ENCODE results near the gene PGM3. TPM values are rescaled to one million over a fixed set of nuclear protein-coding genes. Genes with fewer than 3 reads are reported as not detected.

PGM3 gene
- total RNA-seq, 1 experiment from 2014 or later: 17.0 TPM

DNA sequence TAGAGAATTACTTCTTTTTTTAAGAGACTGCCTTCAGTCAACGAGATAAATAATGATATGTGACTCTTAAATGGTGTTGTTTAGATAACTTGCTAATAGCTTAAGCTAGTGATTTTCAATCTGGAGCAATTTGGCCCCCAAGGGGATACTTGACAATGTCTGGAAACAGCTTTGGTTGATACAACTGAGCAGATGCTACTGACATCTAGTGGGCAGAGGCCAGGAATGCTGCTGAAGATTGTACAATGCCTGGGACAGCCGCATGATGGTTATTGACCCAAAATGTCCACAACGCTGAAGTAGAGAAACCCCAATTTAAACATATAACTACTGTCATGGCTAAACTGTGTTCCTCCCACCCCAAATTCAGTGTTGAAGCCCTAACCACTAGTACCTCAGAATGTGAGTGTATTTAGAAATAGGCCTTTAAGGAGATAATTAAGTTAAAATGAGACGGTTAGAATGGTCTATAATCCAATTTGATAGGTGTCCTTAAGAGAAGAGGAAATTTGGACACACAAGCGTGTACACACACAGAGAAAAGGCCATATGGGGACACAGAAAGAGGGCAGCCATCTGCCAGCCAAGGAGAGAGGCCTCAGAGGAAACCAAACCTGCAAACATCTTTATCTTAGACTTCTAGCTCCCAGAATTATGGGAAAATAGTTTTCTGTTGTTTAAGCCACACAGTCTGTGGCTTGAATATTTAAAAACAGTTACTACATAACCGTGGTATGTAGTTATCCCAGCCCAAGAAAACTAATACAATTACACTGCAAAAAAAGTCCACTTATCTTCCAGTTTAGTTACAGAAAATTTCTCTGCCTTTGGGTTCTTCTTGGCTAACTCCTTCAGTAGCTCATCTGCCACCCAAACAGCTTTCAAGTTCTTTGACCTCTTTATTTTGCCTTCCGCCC lies 22.3 kb upstream of the PGM3 start:
- ChIA-PET CTCF (interaction anchor here (0.5 to 2.6 kb wide), 4 partner anchors 15 to 149 kb away, joined by 3 to 25 read pairs (median 3); partner anchors contain the start of genes DOP1A and UBE3D), POLR2A (ENCODE audit: unreplicated experiment) (no interaction called here)
- DNase-seq (peak; percentile 53), ATAC-seq (peak; percentile 72; the same call in 1 of the 2 replicates)
- Histone ChIP-seq H3K9me2 (replicated peaks; ENCODE audit: low read length) (no peaks in the 10 kb centered on the region), H3K27me3 (ENCODE audit: low read length) (no peaks in the 10 kb centered on the region), H3K4me2 (ENCODE audit: low read length) (no peak overlapping the region), H2AFZ (ENCODE audit: low read length) (no peak overlapping the region), H4K20me1 (ENCODE audit: low read length) (no peaks in the 10 kb centered on the region), H3K4me1 (ENCODE audit: insufficient read depth, low read length) (no peaks in the 10 kb centered on the region), H3K36me3 (ENCODE audit: low read depth, low read length) (peaks cover 23% of the 10 kb centered on the region), H3K79me2 (ENCODE audit: low read length) (no peaks in the 10 kb centered on the region), H3K9ac (ENCODE audit: low read length) (no peak overlapping the region), H3K9me3 (ENCODE audit: low read length) (no peaks in the 10 kb centered on the region), H3F3A (ENCODE audit: low read length, unreplicated experiment) (no peaks in the 10 kb centered on the region), H3K4me3 (ENCODE audit: low read length) (no peak overlapping the region), H3K27ac (ENCODE audit: low read length) (no peak overlapping the region)
- BruUV-seq (replicated peaks): no TSS peak
- intact Hi-C loops (cut with micrococcal nuclease): loop anchor here (1.0 kb wide), 1 partner anchor 148 kb away; the partner anchor contains the start of gene DOP1A
- TF ChIP-seq EZH2 (IDR thresholded peaks at IDR 0.05; ENCODE audit: low read length, unreplicated experiment) (no peak), EZH2phosphoT487 (IDR thresholded peaks at IDR 0.05; ENCODE audit: borderline replicate concordance, low read length) (no peak)
- TF ChIP-seq, protein P1, sequence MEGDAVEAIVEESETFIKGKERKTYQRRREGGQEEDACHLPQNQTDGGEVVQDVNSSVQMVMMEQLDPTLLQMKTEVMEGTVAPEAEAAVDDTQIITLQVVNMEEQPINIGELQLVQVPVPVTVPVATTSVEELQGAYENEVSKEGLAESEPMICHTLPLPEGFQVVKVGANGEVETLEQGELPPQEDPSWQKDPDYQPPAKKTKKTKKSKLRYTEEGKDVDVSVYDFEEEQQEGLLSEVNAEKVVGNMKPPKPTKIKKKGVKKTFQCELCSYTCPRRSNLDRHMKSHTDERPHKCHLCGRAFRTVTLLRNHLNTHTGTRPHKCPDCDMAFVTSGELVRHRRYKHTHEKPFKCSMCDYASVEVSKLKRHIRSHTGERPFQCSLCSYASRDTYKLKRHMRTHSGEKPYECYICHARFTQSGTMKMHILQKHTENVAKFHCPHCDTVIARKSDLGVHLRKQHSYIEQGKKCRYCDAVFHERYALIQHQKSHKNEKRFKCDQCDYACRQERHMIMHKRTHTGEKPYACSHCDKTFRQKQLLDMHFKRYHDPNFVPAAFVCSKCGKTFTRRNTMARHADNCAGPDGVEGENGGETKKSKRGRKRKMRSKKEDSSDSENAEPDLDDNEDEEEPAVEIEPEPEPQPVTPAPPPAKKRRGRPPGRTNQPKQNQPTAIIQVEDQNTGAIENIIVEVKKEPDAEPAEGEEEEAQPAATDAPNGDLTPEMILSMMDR (conservative IDR thresholded peaks at IDR 0.05; ENCODE audit: low read depth, low read length): peak; percentile 77

DNA sequence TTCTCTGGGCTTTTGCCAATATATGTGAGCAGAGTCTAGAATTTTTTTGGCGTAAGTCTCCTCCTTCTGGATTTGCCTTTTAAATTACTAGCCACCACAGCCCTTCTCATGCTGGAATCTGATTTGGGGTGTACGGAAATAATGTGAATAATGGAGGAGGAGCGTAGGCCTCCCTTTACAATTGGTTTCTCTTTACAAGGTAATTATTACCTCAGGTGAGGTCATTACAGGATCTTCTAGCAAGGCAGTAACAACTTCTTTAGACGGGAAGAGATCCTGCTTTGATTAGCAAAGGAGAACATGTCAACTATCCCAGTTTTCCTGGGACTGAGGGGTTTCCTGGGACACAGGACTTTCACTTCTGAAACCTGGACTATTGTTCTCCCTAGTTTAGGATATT lies 9.0 kb upstream of the PGM3 start:
- intact Hi-C loops (cut with micrococcal nuclease): no loop called here
- ChIA-PET CTCF (no interaction called here), POLR2A (ENCODE audit: unreplicated experiment) (no interaction called here)
- no peak overlapping the region for H3K4me2 ChIP-seq (ENCODE audit: low read length)
- no peaks in the 10 kb centered on the region for H3K36me3 ChIP-seq (ENCODE audit: low read depth, low read length)
- H3K9me3 ChIP-seq (ENCODE audit: low read length): no peaks in the 10 kb centered on the region
- no peak overlapping the region for H3K27ac ChIP-seq (ENCODE audit: low read length)
- H3K9me2 ChIP-seq (replicated peaks; ENCODE audit: low read length): no peaks in the 10 kb centered on the region
- no peaks in the 10 kb centered on the region for H3F3A ChIP-seq (ENCODE audit: low read length, unreplicated experiment)
- no peaks in the 10 kb centered on the region for H3K79me2 ChIP-seq (ENCODE audit: low read length)
- BruUV-seq (replicated peaks): no TSS peak
- no peak overlapping the region for H2AFZ ChIP-seq (ENCODE audit: low read length)
- DNase-seq (no peak), ATAC-seq (no peak)
- H3K9ac ChIP-seq (ENCODE audit: low read length): no peak overlapping the region
- TF ChIP-seq, protein P1 (conservative IDR thresholded peaks at IDR 0.05; ENCODE audit: low read depth, low read length): no peak
- TF ChIP-seq EZH2phosphoT487 (IDR thresholded peaks at IDR 0.05; ENCODE audit: borderline replicate concordance, low read length) (no peak), EZH2 (IDR thresholded peaks at IDR 0.05; ENCODE audit: low read length, unreplicated experiment) (no peak)
- no peak overlapping the region for H3K4me3 ChIP-seq (ENCODE audit: low read length)
- H3K4me1 ChIP-seq (ENCODE audit: insufficient read depth, low read length): peaks cover 20% of the 10 kb centered on the region
- no peaks in the 10 kb centered on the region for H4K20me1 ChIP-seq (ENCODE audit: low read length)
- no peaks in the 10 kb centered on the region for H3K27me3 ChIP-seq (ENCODE audit: low read length)
